Left ventricle myocardium superior (tissue), 1 donor: ENCODE results near the gene GCGR. TPM values are rescaled to one million over a fixed set of nuclear protein-coding genes. Genes with fewer than 3 reads are reported as not detected.
A peak's percentile ranks its signal among the peaks of the same experiment; 100 is the strongest.
"Not testable (repeated sequence)": the region's sequence is repeated elsewhere in the genome, so short reads cannot be mapped to it uniquely, and the experiment has no call there.

Experiments
- ATAC-seq: fragments of 200-7000 bp; cut with Tn5 transposase; one replicate; pipeline ENCODE4 v1.9.1; 2020; ENCODE audit warnings: mild to moderate bottlenecking, moderate library complexity
- DNase-seq: peaks from one replicate; pipeline ENCODE4 v3.0.0-alpha.2; 2020
- intact Hi-C: fragments of 100-400 bp; cut with micrococcal nuclease; formaldehyde crosslinking; loops from one replicate; pipeline ENCODE4 v1.11.0; 2022
- total RNA-seq: library from RNA; stranded (reverse); fragmentation: NEBNext Ultra II Directional; extraction: Animal tissue kit (Norgen Biotek cat#: 25700); gene quantifications from one replicate; pipeline ENCODE4 v1.2.1, GENCODE V29; 2021
- donor health status: DM: no; HTN: yes; CAD: no; lungs with severe emphysema.

The GCGR gene
- total RNA-seq, 1 donor from 2014 or later = not detected

GRCh38 chr17:81828656-81829055 lies 24.7 kb downstream of the GCGR start:
- no peak for DNase-seq
- intact Hi-C loops = no loop called here
- no peak for ATAC-seq

- ATAC-seq (no peak), DNase-seq (no peak)
- intact Hi-C loops = no loop called here
Observed at GRCh38 chr17:81829858-81830257, 25.9 kb downstream of the GCGR start.

GRCh38 chr17:81831563-81831956 lies 27.6 kb downstream of the GCGR start:
- ATAC-seq (no peak), DNase-seq (no peak)
- intact Hi-C loops = no loop called here

- no peak for DNase-seq
- intact Hi-C loops = no loop called here
- peak; percentile 37 for ATAC-seq
Observed at GRCh38 chr17:81831957-81832607, 28.1 kb downstream of the GCGR start.

GRCh38 chr17:81832608-81833159 lies 28.7 kb downstream of the GCGR start:
- DNase-seq = peak; percentile 62
- intact Hi-C loops = no loop called here
- ATAC-seq = peak; percentile 20

- intact Hi-C loops = no loop called here
- ATAC-seq (peak; percentile 92), DNase-seq (peak; percentile 99)
Observed at GRCh38 chr17:81833160-81833920, 29.4 kb downstream of the GCGR start, which contains the start of gene MCRIP1. TSS of gene MCRIP1 (minus strand) at chr17:81833291. CDS start at chr17:81824506, 8,785 bp downstream.

- DNase-seq (no peak), ATAC-seq (no peak)
- intact Hi-C loops = no loop called here
Observed at GRCh38 chr17:81833921-81834830, 30.2 kb downstream of the GCGR start.

- no peak for DNase-seq
- ATAC-seq = no peak
- intact Hi-C loops = no loop called here
Observed at GRCh38 chr17:81834831-81835267, 30.9 kb downstream of the GCGR start, which contains the start of gene PPP1R27. TSS of gene PPP1R27 (minus strand) at chr17:81835050. CDS start at chr17:81834953, 97 bp downstream.

- ATAC-seq = no peak
- intact Hi-C loops = no loop called here
Observed at GRCh38 chr17:81837641-81838040, 33.7 kb downstream of the GCGR start.

GRCh38 chr17:81838753-81839255 lies 34.9 kb downstream of the GCGR start:
- ATAC-seq (no peak), DNase-seq (no peak)
- intact Hi-C loops = no loop called here

More at GRCh38 chr17:81837641-81838040, 33.7 kb downstream of the GCGR start:
- no peak for DNase-seq

GRCh38 chr17:81839301-81839700 lies 35.4 kb downstream of the GCGR start:
- intact Hi-C loops = no loop called here
- DNase-seq (no peak), ATAC-seq (no peak)

GRCh38 chr17:81840059-81840458 lies 36.1 kb downstream of the GCGR start:
- ATAC-seq, intact Hi-C loops, DNase-seq: not testable (repeated sequence)

- intact Hi-C loops = no loop called here
- DNase-seq = peak; percentile 75
- ATAC-seq = peak; percentile 83
Observed at GRCh38 chr17:81840826-81841778, 37.2 kb downstream of the GCGR start.

- intact Hi-C loops = no loop called here
- no peak for DNase-seq
- ATAC-seq = no peak
Observed at GRCh38 chr17:81841866-81842265, 37.9 kb downstream of the GCGR start.

GRCh38 chr17:81842378-81842724 lies 38.4 kb downstream of the GCGR start:
- ATAC-seq = no peak

GRCh38 chr17:81842725-81843504 lies 39.0 kb downstream of the GCGR start:
- ATAC-seq = no peak
- DNase-seq = no peak
- intact Hi-C loops = no loop called here

More at GRCh38 chr17:81842378-81842724, 38.4 kb downstream of the GCGR start:
- intact Hi-C loops = no loop called here
- DNase-seq = no peak

GRCh38 chr17:81843713-81844326 lies 39.9 kb downstream of the GCGR start:
- ATAC-seq = no peak
- intact Hi-C loops = no loop called here
- no peak for DNase-seq
